H1 (cell line): ENCODE data around the gene DHRS1. TPM values are rescaled to one million over a fixed set of nuclear protein-coding genes. Genes with fewer than 3 reads are reported as not detected.

ENCODE experiments used
- CREB1 ChIP-seq: IDR thresholded peaks from 2 replicates; pipeline ENCODE4 v1.6.1; 2012; ENCODE audit warnings: inconsistent platforms
- NANOG ChIP-seq: IDR thresholded peaks from 2 replicates; pipeline ENCODE4 v1.6.1; 2011; ENCODE audit warnings: low read length, low read depth, mild to moderate bottlenecking, inconsistent platforms; ENCODE audit not compliant: insufficient read depth, poor library complexity, severe bottlenecking
- polyA plus RNA-seq, 7 experiments: library from polyadenylated mRNA; depleted of rRNA in 3 of 7; stranded (reverse) in 5 of 7; unstranded in 2 of 7; fragments of >200 nt in 5 of 7; fragments of 200-250 nt in 2 of 7; gene quantifications; 1 replicate in 5 of 7; 2 replicates in 1 of 7; 4 replicates in 1 of 7; pipeline versions ENCODE4 v1.2.1 to v1.2.3, GENCODE V29; 2011 to 2013; ENCODE audit warnings: missing spikeins in 2 of 7, mixed read lengths in 2 of 7
- total RNA-seq: library from RNA; stranded (reverse); fragmentation: NEBNext Ultra II Directional; extraction: Animal tissue kit (Norgen Biotek cat#: 25700); gene quantifications from 2 replicates; pipeline ENCODE4 v1.2.1, GENCODE V29; 2021

Gene DHRS1
- total and polyA plus RNA-seq, 2 of the 8 experiments (the other 6 are each of a cell fraction or from before 2014, with no cell fraction given), result 8.8 to 31.7 TPM

GRCh38 chr14:24258119-24258518 is 41.5 kb downstream of the DHRS1 start (continued):
- no peak for TF ChIP-seq NANOG
- no peak for TF ChIP-seq CREB1
